ENCODE results near the gene TLE6.
"Not testable (repeated sequence)": the region's sequence is repeated elsewhere in the genome, so short reads cannot be mapped to it uniquely, and the experiment has no call there.

TLE6 gene

DNA sequence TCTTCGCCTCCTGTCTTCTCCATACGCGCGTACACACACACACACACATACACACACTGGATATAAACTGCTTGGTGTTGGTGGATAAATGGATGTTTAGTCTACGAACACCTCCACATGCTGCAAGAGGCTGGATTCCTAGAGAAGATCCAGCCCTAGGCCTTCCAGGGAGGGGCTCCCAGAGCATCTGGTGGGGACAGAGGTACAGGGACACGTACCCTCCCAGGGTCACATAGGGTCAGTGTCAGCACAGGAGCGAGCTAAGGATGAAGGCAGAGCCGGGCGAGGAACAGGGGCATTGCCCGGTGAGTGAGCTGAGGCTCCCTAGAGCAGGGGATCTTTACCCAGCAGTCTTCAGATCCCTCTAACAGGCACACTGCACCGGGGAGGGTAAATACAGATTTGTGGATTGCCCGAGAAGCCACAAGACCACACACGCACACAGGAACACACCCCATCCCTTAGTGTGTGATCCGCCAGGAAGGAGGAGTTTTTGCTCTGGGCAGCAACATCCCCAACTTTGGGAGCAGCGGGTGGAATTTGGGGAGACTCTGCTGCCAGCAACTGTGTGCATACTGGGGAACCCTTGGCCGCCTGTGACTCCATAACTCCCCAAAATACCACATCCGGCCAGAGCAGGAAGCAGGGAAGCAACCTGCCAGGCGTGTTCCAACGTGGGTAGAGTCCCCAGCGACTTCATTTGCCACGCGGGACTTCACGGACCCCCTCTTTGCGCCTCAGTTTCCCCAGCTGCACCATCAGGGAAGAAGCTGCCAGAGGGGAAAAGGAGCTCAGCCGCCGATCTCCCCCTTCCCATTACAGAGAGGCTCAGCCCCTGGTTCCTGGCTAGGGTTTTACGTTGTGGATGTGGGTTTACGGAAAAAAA, 57.5 kb downstream of the TLE6 start:
- H3K4me1 Mint-ChIP-seq: peaks cover 25% of the 10 kb centered on the region
- no peak for DNase-seq
- peaks cover 8% of the 10 kb centered on the region for H3K9me3 Mint-ChIP-seq
- no peaks in the 10 kb centered on the region for H3K36me3 Mint-ChIP-seq (ENCODE audit: low read depth)
- H3K27ac Mint-ChIP-seq: no peak overlapping the region
- H3K27me3 Mint-ChIP-seq (ENCODE audit: low read depth, poor library complexity): peaks cover 94% of the 10 kb centered on the region
- TF ChIP-seq, protein P1, sequence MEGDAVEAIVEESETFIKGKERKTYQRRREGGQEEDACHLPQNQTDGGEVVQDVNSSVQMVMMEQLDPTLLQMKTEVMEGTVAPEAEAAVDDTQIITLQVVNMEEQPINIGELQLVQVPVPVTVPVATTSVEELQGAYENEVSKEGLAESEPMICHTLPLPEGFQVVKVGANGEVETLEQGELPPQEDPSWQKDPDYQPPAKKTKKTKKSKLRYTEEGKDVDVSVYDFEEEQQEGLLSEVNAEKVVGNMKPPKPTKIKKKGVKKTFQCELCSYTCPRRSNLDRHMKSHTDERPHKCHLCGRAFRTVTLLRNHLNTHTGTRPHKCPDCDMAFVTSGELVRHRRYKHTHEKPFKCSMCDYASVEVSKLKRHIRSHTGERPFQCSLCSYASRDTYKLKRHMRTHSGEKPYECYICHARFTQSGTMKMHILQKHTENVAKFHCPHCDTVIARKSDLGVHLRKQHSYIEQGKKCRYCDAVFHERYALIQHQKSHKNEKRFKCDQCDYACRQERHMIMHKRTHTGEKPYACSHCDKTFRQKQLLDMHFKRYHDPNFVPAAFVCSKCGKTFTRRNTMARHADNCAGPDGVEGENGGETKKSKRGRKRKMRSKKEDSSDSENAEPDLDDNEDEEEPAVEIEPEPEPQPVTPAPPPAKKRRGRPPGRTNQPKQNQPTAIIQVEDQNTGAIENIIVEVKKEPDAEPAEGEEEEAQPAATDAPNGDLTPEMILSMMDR (IDR thresholded peaks at IDR 0.05): no peak
- peak overlapping the region; percentile 78 for H3K4me3 Mint-ChIP-seq

DNA sequence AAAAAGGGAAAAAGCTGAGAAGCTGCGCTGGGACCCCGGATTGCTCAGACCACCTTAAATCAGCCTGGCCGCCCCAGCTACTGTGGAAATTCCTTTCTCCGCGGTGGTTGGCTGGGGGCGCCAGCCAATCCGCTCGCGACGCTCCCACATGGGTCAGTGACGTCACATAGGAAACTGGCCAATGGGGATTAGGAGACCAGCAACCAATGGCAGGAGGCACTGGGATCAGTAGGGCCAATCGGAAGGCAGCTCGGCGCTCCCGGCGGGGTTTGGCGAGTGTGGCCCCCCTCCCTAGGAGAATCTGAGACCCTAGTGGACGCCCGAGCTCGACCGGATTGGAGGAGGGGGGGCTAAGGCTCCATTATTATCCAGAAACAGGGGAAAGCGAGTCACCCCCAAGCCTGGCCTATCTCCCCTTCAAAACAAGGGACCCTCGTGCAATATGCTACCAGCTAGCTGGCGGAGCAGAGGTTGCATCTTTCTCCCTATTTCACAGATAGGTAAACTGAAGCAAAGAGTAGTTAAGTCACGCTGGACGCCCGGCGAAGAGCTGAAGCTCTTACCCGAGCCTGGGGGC, 58.3 kb downstream of the TLE6 start:
- Mint-ChIP-seq H3K27ac (peak overlapping the region; percentile 83), H3K9me3 (peaks cover 8% of the 10 kb centered on the region), H3K4me1 (peaks cover 25% of the 10 kb centered on the region), H3K27me3 (ENCODE audit: low read depth, poor library complexity) (peaks cover 94% of the 10 kb centered on the region), H3K4me3 (peak overlapping the region; percentile 78), H3K36me3 (ENCODE audit: low read depth) (no peaks in the 10 kb centered on the region)
- TF ChIP-seq, protein P1 (IDR thresholded peaks at IDR 0.05): no peak
- DNase-seq: peak; percentile 94

DNA sequence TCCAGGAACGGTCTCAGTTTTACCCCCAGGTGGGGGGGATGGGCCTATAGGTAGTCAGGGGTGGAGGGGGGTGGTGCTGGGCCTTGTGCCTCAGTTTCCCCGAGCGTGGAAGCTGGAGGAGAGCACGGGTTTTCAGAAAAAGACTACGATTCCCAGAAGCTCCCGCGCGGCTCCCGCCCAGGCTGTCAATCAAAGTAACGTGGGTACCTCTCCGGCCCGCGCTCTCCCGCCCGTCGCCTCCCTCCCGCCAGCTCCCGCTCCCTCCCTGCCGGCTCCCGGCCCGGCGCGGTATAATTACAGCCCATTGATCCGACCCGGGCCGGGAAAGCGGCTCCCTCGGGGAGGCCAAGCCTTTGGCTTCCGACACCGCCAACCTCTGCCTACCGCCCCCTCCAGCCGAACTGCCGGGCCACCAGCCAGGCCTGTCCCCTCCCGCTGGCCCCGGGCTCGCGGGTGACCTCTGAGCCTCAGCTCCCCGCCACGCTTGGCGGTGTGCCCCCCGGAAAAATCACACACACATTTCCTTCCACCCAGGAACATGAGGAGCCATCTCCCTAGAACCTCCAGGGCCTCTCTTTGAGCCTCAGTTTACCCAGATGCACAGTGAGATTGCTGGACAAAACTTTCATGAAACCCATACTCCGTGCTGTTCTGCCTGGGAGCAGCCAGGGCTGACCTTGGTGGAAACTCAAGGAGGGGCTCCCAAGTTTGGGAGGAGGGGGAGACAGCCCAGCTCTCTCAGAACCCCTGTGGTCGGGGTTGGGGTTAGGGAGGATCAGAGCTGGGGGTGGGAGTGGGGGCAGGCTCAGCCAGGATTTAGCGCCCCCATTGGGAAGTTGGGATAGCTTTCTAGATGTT, 59.0 kb downstream of the TLE6 start:
- H3K27me3 Mint-ChIP-seq (ENCODE audit: low read depth, poor library complexity): peaks cover 94% of the 10 kb centered on the region
- H3K9me3 Mint-ChIP-seq: peaks cover 5% of the 10 kb centered on the region
- H3K27ac Mint-ChIP-seq: no peak overlapping the region
- H3K4me1 Mint-ChIP-seq: peaks cover 27% of the 10 kb centered on the region
- TF ChIP-seq, protein P1 (IDR thresholded peaks at IDR 0.05): no peak
- H3K4me3 Mint-ChIP-seq: peak overlapping the region; percentile 78
- peak; percentile 94 for DNase-seq
- H3K36me3 Mint-ChIP-seq (ENCODE audit: low read depth): no peaks in the 10 kb centered on the region

DNA sequence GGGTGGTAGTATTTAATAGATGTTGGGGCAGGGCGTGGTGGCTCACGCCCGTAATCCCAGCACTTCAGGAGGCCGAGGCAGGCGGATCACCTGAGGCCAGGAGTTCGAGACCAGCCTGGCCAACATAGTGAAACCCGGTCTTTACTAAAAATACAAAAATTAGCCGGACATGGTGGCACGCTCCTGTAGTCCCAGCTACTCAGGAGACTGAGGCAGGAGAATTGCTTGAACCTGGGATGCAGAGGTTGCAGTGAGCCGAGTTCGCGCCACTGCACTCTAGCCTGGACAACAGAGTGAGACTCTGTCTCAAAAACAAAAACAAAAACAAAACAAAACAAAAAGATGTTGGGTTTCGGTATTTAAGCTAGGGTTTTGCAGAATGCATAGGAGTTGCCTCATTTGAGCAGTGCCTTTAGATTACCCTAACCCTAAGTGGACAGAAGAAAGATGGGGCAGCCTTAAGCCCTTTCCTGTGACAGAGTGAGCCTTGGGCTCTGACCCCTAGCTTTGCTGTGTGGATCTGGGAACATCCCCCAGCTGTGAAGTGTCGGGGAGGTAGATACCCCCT, 59.7 kb downstream of the TLE6 start:
- not testable (repeated sequence) for H3K4me3 Mint-ChIP-seq; H3K27ac Mint-ChIP-seq; H3K9me3 Mint-ChIP-seq; H3K36me3 Mint-ChIP-seq (ENCODE audit: low read depth); DNase-seq
- Mint-ChIP-seq H3K4me1 (peaks cover 31% of the 10 kb centered on the region), H3K27me3 (ENCODE audit: low read depth, poor library complexity) (peaks cover 91% of the 10 kb centered on the region)

DNA sequence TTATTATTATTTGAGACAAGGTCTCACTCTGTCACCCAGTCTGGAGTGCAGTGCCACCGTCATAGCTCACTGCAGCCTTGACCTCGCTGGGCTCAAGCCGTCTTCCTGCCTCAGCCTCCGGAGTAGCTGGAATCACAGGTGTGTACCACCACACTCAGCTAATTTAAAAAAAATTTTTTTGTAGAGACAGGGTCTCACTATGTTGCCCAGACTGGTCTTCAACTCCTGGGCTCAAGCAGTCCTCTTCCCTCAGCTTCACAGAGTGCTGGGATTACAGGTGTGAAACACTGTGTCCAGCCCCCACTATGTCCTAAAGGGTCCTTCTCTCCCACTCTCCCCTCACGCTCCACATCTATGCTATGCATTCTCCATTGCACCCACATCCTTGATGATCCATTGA, 60.9 kb downstream of the TLE6 start:
- DNase-seq: no peak
- Mint-ChIP-seq H3K4me1 (peaks cover 37% of the 10 kb centered on the region), H3K27me3 (ENCODE audit: low read depth, poor library complexity) (peaks cover 90% of the 10 kb centered on the region), H3K27ac (no peak overlapping the region), H3K4me3 (no peak overlapping the region), H3K36me3 (ENCODE audit: low read depth) (no peaks in the 10 kb centered on the region), H3K9me3 (peaks cover 5% of the 10 kb centered on the region)
- TF ChIP-seq, protein P1 (IDR thresholded peaks at IDR 0.05): no peak

DNA sequence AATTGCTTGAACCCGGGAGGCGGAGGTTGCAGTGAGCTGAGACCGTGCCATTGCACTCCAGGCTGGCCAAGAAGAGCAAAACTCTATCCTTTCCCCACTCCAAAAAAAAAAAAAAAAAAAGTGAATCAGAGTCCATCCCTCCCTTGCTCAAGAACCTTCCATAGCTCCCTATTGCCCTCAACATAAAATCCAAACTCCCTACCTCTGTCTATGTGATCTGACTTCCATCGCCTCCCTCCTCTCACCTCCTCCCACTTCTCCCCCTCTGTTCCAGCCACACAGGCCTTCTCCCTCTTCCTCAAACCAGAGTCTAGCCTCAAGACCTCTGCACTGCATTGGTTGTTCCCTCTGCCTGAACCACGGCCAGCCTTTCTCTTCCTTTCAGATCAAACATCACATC, 61.8 kb downstream of the TLE6 start:
- no peak overlapping the region for H3K27ac Mint-ChIP-seq
- TF ChIP-seq, protein P1 (IDR thresholded peaks at IDR 0.05): no peak
- no peaks in the 10 kb centered on the region for H3K9me3 Mint-ChIP-seq
- H3K4me3 Mint-ChIP-seq: no peak overlapping the region
- no peak for DNase-seq
- peaks cover 90% of the 10 kb centered on the region for H3K27me3 Mint-ChIP-seq (ENCODE audit: low read depth, poor library complexity)
- peaks cover 32% of the 10 kb centered on the region for H3K4me1 Mint-ChIP-seq
- H3K36me3 Mint-ChIP-seq (ENCODE audit: low read depth): no peaks in the 10 kb centered on the region

All from nephron progenitor cell (in vitro differentiated cells).